Sigmoid colon (tissue), 4 donors: ENCODE data around the gene CDK13.

Experiments used
- CTCF ChIP-seq, 4 experiments: fragments of 450-650 bp in 3 of 4; fragments of 200-600 bp in 1 of 4; IDR thresholded peaks; one replicate each; pipeline ENCODE4 v1.5.1; 2016 to 2019; ENCODE audit warnings: antibody characterized with exemption in 4 of 4, mild to moderate bottlenecking in 3 of 4, moderate library complexity in 2 of 4
- EP300 ChIP-seq, 4 donors: sonication (generic); formaldehyde crosslinking; IDR thresholded peaks; one replicate each; pipeline ENCODE4 v1.6.1; 2017; ENCODE audit warnings: antibody characterized with exemption in 4 of 4
- POLR2A ChIP-seq, 2 donors: fragments of 450-650 bp; IDR thresholded peaks; one replicate each; pipeline ENCODE4 v1.6.1; 2016; ENCODE audit warnings: antibody characterized with exemption in 2 of 2, mild to moderate bottlenecking in 2 of 2, moderate library complexity in 2 of 2
- POLR2AphosphoS5 ChIP-seq, 4 donors: sonication (generic); formaldehyde crosslinking; IDR thresholded peaks; one replicate each; pipeline ENCODE4 v1.6.1; 2017; ENCODE audit warnings: antibody characterized with exemption in 4 of 4

GRCh38 chr7:39908141-39908540, 41.9 kb upstream of the CDK13 start:
- no peak for TF ChIP-seq CTCF (IDR thresholded peaks at IDR 0.05)
- no peak for TF ChIP-seq POLR2A (IDR thresholded peaks at IDR 0.05)
- TF ChIP-seq POLR2AphosphoS5 (IDR thresholded peaks at IDR 0.05), result no peak
- no peak for TF ChIP-seq EP300 (IDR thresholded peaks at IDR 0.05)
